HFF-Myc (cell line): ENCODE results near the gene TAF4.

ENCODE experiments used
- DNase-seq: peaks from one replicate; pipeline ENCODE4 v3.0.0-alpha.2; 2011; ENCODE audit warnings: low read depth; ENCODE audit errors: extremely low read depth
- H3K4me3 ChIP-seq: replicated peaks from 2 replicates; pipeline ENCODE4 v1.5.1; 2011; ENCODE audit warnings: low read depth, mild to moderate bottlenecking, control low read depth, low read length
- TF ChIP-seq, protein P1 (sequence below): IDR thresholded peaks from 2 replicates; pipeline ENCODE4 v1.5.1; 2012; ENCODE audit warnings: mild to moderate bottlenecking, low read depth, low read length, control low read depth; ENCODE audit errors: missing control alignments

The TAF4 gene

DNA sequence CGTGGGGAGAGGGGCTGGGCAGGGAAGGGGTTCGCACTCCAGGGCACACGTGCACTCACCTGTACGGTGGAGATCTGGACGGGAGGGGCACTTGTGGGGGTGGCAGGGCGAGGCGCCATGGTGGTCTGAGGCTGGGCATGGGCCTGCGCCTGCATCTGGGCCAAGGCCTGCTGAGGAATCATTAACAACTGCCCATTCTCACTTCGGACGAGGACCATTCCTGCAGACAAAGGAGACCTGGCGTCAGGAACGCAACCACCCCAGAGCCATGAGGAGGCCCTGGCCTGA is 51.2 kb downstream of the TAF4 start:
- H3K4me3 ChIP-seq = no peak overlapping the region
- no peak for DNase-seq
- TF ChIP-seq, protein P1, sequence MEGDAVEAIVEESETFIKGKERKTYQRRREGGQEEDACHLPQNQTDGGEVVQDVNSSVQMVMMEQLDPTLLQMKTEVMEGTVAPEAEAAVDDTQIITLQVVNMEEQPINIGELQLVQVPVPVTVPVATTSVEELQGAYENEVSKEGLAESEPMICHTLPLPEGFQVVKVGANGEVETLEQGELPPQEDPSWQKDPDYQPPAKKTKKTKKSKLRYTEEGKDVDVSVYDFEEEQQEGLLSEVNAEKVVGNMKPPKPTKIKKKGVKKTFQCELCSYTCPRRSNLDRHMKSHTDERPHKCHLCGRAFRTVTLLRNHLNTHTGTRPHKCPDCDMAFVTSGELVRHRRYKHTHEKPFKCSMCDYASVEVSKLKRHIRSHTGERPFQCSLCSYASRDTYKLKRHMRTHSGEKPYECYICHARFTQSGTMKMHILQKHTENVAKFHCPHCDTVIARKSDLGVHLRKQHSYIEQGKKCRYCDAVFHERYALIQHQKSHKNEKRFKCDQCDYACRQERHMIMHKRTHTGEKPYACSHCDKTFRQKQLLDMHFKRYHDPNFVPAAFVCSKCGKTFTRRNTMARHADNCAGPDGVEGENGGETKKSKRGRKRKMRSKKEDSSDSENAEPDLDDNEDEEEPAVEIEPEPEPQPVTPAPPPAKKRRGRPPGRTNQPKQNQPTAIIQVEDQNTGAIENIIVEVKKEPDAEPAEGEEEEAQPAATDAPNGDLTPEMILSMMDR = no peak

DNA sequence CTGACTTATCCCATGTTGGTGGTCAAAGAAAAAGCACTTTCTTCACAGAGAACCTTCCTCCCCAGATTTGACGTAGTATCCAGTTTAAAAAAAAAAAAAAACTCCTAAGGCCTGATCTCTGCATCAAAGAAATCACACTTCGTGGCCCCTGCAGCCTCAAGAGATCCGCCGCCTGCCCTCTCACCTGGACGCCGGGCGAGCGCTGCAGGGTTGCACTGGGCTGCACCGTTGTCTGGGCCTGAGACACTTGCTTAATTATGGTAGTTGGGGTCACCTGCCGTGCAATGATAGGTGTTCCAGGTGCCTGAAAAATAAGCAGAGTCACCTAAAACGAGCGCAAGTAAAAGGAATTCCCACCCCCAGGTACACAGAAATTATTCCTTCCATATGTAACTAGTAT is 53.0 kb downstream of the TAF4 start:
- no peak for DNase-seq
- H3K4me3 ChIP-seq = no peak overlapping the region
- TF ChIP-seq, protein P1 = no peak

DNA sequence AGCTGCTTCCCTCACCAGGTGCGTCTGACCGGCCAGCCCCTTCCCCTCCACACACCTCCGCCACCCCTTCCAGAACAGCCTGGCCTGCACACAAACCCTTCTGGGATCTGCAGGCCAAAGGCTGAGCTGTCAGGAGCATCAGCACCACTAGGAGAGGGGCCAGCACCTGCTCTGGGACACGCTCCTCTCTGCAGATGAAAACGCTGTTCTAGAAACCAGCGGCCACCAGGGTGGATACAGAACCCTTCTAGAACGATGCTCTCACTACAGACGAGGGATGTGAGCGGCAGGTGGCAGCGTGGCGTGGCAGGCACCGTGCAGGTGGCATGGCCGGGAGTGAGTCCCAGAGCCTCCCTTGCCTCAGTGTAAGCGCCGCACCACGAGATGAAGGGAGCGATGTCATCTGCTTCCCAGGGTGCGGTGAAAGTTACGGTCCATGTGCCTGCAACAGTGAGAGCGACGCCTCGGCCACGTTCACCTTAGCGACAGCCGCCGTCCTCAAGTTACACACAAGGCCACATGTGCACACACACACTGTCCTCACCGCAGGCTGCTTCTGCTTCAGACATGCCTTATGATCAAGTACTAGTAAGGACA is 53.6 kb downstream of the TAF4 start:
- TF ChIP-seq, protein P1 = no peak
- DNase-seq = no peak
- no peak overlapping the region for H3K4me3 ChIP-seq

DNA sequence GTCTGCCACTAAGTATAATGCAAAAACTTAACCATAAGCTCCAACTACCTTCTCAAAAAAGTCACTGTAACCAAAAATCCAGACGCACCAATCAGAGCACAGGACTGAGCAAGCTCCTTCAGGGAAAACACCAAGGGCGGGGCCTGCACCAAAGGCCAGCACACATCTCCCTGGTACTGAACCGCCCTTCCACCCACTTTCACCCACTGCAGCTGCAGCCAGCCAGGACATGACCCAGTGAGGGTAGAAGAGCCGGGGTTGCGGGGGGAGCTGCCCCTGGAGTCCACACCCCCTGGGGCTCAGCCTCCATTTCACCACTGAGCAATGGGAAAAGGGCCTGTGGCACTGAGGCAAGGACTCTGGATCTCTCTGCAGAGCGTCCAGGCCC is 54.3 kb downstream of the TAF4 start:
- DNase-seq = no peak
- no peak overlapping the region for H3K4me3 ChIP-seq
- TF ChIP-seq, protein P1 = no peak

DNA sequence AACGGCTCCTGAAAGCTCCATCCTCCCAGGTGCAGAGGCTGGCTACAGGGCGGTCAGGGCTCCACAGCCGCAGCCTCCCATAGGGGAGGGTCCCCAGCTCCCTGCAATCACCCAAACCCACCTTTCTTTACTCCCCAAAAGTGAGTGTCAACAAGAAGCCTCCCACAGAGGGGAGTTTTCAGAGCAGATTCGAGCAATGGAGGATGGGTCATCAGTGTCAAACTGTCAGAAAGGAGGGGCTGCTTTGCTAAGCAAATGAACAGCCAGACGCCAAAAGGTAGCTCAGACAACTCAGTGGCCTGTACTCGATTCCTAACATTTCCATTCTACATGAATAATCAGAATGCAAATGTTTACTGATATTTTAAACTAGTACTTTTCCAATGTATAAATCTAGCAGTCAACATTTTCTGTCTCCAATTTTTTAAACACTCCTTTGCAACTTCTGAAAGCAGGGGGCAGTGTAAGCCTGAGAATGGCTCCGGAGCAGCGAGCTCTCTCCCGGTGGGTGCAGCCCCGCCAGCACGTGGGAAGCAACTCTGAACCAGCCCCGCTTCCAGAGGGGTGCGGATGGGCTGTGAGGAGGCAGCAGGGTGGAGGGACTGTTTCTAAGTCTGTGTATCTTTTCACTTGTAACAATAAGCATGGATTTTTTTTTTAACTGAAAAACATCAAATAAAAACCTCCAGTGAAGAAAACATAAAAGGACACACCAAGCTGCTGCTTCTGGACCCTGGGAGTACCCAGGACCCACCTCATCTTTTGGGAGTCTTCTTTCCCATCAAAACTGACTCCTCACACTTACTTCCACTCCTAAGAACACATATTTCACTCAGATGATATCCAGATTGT is 54.9 kb downstream of the TAF4 start:
- peak; percentile 11 for DNase-seq
- TF ChIP-seq, protein P1 = peak; percentile 53
- H3K4me3 ChIP-seq = no peak overlapping the region

DNA sequence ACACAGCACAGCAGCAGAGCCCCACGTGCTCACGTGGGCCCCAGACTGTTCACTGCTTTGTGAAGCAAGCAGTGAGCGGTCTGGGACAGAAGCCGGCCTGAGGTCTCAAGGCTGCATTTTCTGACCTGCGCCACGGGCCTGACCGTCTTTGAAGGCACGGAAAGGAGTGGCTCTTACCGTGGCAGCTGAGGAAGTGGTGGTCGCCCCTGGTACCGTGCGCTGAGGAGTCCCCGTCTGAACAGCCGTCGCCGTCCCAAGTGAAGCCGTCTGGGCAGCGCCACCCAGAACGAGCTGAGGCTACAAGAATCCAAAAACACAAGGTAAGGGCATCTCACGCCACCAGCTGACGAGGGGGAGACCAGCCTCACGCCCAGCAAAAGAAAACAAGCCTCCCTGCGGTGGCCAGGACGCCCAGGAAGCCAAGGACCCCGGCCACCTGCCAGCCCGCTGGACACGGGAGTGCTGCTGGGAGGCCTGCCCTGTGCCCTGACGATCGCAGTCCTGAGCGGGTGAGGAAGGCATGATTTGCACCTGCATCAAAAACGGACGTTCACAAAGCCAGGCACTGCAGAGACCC is 55.7 kb downstream of the TAF4 start:
- no peak overlapping the region for H3K4me3 ChIP-seq
- TF ChIP-seq, protein P1 = no peak
- no peak for DNase-seq

DNA sequence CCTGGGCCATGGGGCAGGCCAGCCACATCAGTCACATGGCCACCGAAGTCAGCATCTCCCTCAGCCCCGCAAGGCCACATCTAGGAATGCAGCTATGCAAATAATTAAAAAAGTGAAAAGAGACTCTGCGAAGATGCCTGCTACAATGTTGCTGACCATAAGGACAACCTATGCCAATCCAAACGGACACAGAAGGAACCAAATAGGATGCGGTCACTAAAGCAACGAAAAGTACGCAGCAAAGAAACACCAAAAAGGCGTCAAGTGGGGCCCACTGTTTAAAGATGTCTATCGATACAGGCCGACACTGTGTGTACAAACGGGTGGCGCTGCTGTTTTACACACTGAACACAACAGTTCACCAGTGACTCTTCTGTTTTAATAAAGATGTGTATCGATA is 56.4 kb downstream of the TAF4 start:
- TF ChIP-seq, protein P1 = no peak
- no peak for DNase-seq
- H3K4me3 ChIP-seq = no peak overlapping the region
